Activated B cell treated with CpG ODN at 0.5 μM for 24 hours (primary cell): ENCODE data around the gene AUP1. TPM values are rescaled to one million over a fixed set of nuclear protein-coding genes. Genes with fewer than 3 reads are reported as not detected.

ENCODE experiments used
- ATAC-seq: fragments of 200-7000 bp; cut with Tn5 transposase; one replicate; pipeline ENCODE4 v1.10.0; 2021; ENCODE audit warnings: low read depth, mild to moderate bottlenecking, moderate library complexity
- CTCF ChIA-PET: fragments of 350-600 bp; sonication (Branson Sonifier 250); formaldehyde crosslinking; loops from one replicate; lab custom pipeline; 2021; ENCODE audit warnings: antibody characterized with exemption; lab: Charles Lee
- POLR2A ChIA-PET: fragments of 350-600 bp; sonication (Branson Sonifier 250); formaldehyde crosslinking; loops from one replicate; lab custom pipeline; 2021; ENCODE audit warnings: antibody characterized with exemption; lab: Charles Lee
- DNase-seq: peaks from one replicate; pipeline ENCODE4 v3.0.0; 2022
- H3K27ac Mint-ChIP-seq: one replicate; pipeline ENCODE4 v1.8.0; 2020; ENCODE audit warnings: mixed read lengths
- H3K27me3 Mint-ChIP-seq: one replicate; pipeline ENCODE4 v1.8.0; 2021; ENCODE audit warnings: mixed read lengths
- H3K36me3 Mint-ChIP-seq: one replicate; pipeline ENCODE4 v1.8.0; 2021; ENCODE audit warnings: low read depth, mixed read lengths
- H3K4me1 Mint-ChIP-seq: one replicate; pipeline ENCODE4 v1.8.0; 2021; ENCODE audit warnings: mixed read lengths
- H3K4me3 Mint-ChIP-seq: one replicate; pipeline ENCODE4 v1.8.0; 2020; ENCODE audit warnings: mild to moderate bottlenecking, mixed read lengths
- H3K9me3 Mint-ChIP-seq: one replicate; pipeline ENCODE4 v1.8.0; 2020; ENCODE audit warnings: mixed read lengths
- CTCF ChIP-seq: fragments of 200-600 bp; IDR thresholded peaks from one replicate; pipeline ENCODE4 v1.8.0; 2022; ENCODE audit warnings: antibody characterized with exemption, mild to moderate bottlenecking
- intact Hi-C: fragments of 100-400 bp; cut with micrococcal nuclease; formaldehyde crosslinking; loops from one replicate; pipeline ENCODE4 v1.15.1; 2024
- total RNA-seq: library from RNA; stranded (reverse); gene quantifications from 2 replicates; pipeline ENCODE4 v1.2.3, GENCODE V29; 2022

AUP1 gene
- total RNA-seq, 1 donor from 2014 or later, result 177 TPM

DNA sequence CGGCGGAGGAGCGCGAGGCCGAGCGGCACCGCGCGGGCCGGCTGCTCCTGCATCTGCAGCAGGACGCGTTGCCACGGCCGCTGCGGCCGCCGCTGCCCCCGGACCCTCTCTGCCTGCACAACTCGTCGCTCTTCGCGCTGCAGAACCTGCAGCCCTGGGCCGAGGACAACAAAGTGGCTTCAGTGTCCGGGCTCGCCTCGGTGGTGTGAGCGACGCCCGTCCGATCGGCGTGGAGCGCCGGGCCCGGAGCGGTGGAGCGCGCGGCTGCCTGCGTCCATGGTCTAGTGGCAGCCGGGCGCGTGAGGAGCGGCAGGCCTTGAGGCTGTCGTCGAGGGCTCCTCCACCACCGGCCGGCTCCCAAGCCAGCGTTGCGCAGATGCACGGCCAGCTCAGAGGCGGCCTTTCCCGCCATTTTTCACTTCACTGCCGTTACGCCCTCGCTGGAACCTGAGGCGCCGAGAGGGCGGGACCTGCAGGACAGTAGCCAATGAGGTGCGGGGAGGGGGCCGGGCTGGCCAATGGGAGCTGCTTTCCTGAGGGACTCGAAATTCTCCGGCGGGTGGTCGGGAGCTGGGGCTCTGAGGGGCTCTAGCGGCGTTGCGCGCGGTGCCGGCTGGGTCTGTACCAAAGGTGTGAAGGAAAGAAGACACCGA is 13.4 kb downstream of the AUP1 start:
- intact Hi-C loops, result loop anchor here (1.0 to 10.0 kb wide), 4 partner anchors 9 to 341 kb away; partner anchors contain the start of genes AUP1, HTRA2, LBX2 and MOB1A
- Mint-ChIP-seq H3K36me3 (no peaks in the 10 kb centered on the region), H3K9me3 (no peaks in the 10 kb centered on the region), H3K27me3 (peaks cover 57% of the 10 kb centered on the region), H3K4me1 (peaks cover 28% of the 10 kb centered on the region), H3K4me3 (peak overlapping the region; percentile 78), H3K27ac (no peak overlapping the region)
- ChIA-PET POLR2A (interaction anchor here (0.6 to 3.9 kb wide), 9 partner anchors 9 to 68 kb away, joined by 3 to 18 read pairs (median 3); partner anchors contain the start of genes AUP1, DQX1, HTRA2 and LBX2), CTCF (interaction anchor here (1.1 kb wide), 1 partner anchor 9 kb away, joined by 3 read pairs; the partner anchor contains the start of gene PCGF1)
- peak; percentile 66 for DNase-seq
- no peak for TF ChIP-seq CTCF
- ATAC-seq, result peak; percentile 87

DNA sequence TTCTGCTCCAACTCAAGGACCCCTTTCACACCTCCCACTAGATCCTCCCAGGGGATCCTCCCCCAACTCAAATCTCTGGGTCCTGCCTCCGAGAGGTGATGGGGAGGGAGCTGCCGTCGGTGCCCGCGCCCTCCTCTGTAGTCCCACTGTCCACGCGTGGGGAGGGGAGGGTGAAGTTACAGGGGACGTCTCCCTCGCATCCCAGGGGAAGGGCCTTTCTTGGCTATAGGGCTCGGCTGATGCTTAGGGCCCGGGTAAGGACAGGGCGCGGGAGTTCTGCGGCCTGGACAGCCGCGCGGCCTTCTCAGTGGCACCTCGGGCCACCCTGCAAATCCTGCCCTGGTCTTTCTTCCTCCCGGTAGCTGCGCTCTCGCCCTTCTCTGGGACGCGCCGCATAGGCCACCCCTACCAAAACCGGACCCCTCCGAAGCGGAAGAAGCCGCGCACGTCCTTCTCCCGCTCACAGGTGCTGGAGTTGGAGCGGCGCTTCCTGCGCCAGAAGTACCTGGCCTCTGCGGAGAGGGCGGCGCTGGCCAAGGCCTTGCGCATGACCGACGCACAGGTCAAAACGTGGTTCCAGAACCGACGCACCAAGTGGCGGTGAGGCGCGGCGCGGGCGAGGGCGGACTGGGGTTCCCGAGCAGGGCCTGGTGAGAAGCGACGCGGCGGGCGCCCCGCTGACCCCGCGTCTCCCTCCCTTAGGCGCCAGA is 14.1 kb downstream of the AUP1 start:
- Mint-ChIP-seq H3K4me1 (peaks cover 28% of the 10 kb centered on the region), H3K36me3 (no peaks in the 10 kb centered on the region), H3K27ac (no peak overlapping the region), H3K9me3 (no peaks in the 10 kb centered on the region), H3K4me3 (peak overlapping the region; percentile 66), H3K27me3 (peaks cover 59% of the 10 kb centered on the region)
- intact Hi-C loops, result loop anchor here (2.0 to 10.0 kb wide), 2 partner anchors 17 to 341 kb away; partner anchors contain the start of genes LBX2 and MOB1A
- no peak for ATAC-seq
- POLR2A ChIA-PET, result interaction anchor here (0.9 to 3.9 kb wide), 5 partner anchors 8 to 58 kb away, joined by 3 to 18 read pairs (median 8); partner anchors contain the start of genes AUP1, HTRA2, PCGF1 and WBP1
- peak; percentile 26 for DNase-seq
- TF ChIP-seq CTCF, result no peak
- CTCF ChIA-PET, result interaction anchor here (1.1 kb wide), 1 partner anchor 8 kb away, joined by 3 read pairs; the partner anchor contains the start of gene PCGF1

- no peaks in the 10 kb centered on the region for H3K9me3 Mint-ChIP-seq
- H3K27me3 Mint-ChIP-seq, result peaks cover 52% of the 10 kb centered on the region
- H3K36me3 Mint-ChIP-seq, result no peaks in the 10 kb centered on the region
- intact Hi-C loops, result loop anchor here (2.0 to 10.0 kb wide), 2 partner anchors 16 to 340 kb away; partner anchors contain the start of genes LBX2 and MOB1A
- DNase-seq (peak; percentile 30), ATAC-seq (no peak)
- POLR2A ChIA-PET, result interaction anchor here (0.6 to 3.9 kb wide), 6 partner anchors 7 to 265 kb away, joined by 3 to 18 read pairs (median 3); partner anchors contain the start of genes MOGS and MRPL53
- no peak for TF ChIP-seq CTCF
- H3K4me1 Mint-ChIP-seq, result peaks cover 28% of the 10 kb centered on the region
- CTCF ChIA-PET, result interaction anchor here (1.3 kb wide), 1 partner anchor 73 kb away, joined by 3 read pairs; no protein-coding TSS in a partner anchor
- H3K4me3 Mint-ChIP-seq, result peak within 1 kb of the TSS; percentile 66
- H3K27ac Mint-ChIP-seq, result no peak within 1 kb of the TSS
Measured at GRCh38 chr2:74514368-74515270, 14.9 kb downstream of the AUP1 start, which contains the start of gene TLX2. Gene TLX2 (plus strand): TSS chr2:74514450. CDS start chr2:74514807, 357 bp downstream.

DNA sequence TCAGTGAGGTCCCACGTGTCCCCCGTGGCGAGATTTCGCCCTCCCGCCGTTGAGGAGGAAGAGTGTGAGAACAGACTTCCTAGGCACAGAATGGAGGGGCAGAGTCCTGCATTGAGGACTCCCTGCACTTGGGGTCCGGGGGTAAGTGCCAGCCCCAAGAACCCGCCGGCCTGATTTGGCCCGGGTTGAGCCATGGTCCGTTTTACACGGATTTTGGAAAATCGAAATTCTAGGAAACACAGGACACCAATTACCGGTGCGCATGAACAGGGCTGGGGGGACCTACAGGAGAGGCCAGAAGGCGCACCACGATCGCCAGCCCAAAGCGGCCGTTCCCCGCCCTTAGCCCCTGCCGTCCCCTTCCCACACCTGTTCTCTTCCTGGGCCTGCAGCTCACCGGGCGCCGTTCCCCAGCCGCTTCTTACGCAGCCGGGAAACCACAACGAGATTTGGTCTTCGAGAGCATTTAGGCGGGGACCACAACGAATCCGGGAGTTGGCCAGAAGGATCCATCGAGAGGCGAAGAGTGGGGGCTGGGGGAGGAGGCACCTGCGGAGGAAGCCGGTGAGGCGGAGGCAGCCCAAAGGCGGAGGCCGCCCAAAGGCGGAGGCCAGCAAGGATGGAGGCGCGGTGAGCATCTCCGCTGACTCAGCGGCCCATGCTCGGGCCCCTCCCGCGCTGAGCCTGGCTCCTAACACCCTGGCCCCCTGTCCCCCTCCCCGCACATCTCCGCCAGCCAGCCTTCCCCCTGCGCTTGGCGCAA is 15.7 kb downstream of the AUP1 start:
- Mint-ChIP-seq H3K27me3 (peaks cover 49% of the 10 kb centered on the region), H3K4me1 (peaks cover 28% of the 10 kb centered on the region), H3K27ac (no peak overlapping the region), H3K4me3 (peak overlapping the region; percentile 28), H3K36me3 (no peaks in the 10 kb centered on the region), H3K9me3 (no peaks in the 10 kb centered on the region)
- no peak for TF ChIP-seq CTCF
- CTCF ChIA-PET, result interaction anchor here (0.8 to 1.3 kb wide), 2 partner anchors 73 to 75 kb away, joined by 3 read pairs; no protein-coding TSS in a partner anchor
- ATAC-seq (no peak), DNase-seq (no peak)
- POLR2A ChIA-PET, result interaction anchor here (0.6 to 3.9 kb wide), 7 partner anchors 8 to 264 kb away, joined by 3 to 18 read pairs (median 3); partner anchors contain the start of genes DQX1, MOGS and MRPL53
- intact Hi-C loops, result loop anchor here (2.0 to 10.0 kb wide), 2 partner anchors 15 to 339 kb away; partner anchors contain the start of genes LBX2 and MOB1A
